Adipocyte (in vitro differentiated cells): ENCODE data around the gene PIGM.

Experiments used
- DNase-seq: peaks from one replicate; pipeline ENCODE4 v3.0.0-alpha.2; 2015; ENCODE audit warnings: low read depth
- H3K27me3 ChIP-seq: replicated peaks from 2 replicates; pipeline ENCODE4 v1.7.0; 2013; ENCODE audit warnings: mild to moderate bottlenecking, low read length, moderate library complexity; ENCODE audit not compliant: control insufficient read depth, insufficient read depth
- H3K36me3 ChIP-seq: 2 replicates; pipeline ENCODE4 v1.7.0; 2013; ENCODE audit warnings: low read length, mild to moderate bottlenecking, moderate library complexity; ENCODE audit not compliant: control insufficient read depth, insufficient read depth, severe bottlenecking
- H3K4me1 ChIP-seq: 2 replicates; pipeline ENCODE4 v1.7.0; 2013; ENCODE audit warnings: mild to moderate bottlenecking, low read length, moderate library complexity; ENCODE audit not compliant: control insufficient read depth, insufficient read depth
- H3K4me3 ChIP-seq: 2 replicates; pipeline ENCODE4 v1.7.0; 2013; ENCODE audit warnings: mild to moderate bottlenecking, low read length, moderate library complexity
- H3K9ac ChIP-seq: 2 replicates; pipeline ENCODE4 v1.7.0; 2013; ENCODE audit warnings: mild to moderate bottlenecking, low read length, moderate library complexity
- H3K9me3 ChIP-seq: 2 replicates; pipeline ENCODE4 v1.7.0; 2013; ENCODE audit warnings: mild to moderate bottlenecking, low read length, moderate library complexity; ENCODE audit not compliant: control insufficient read depth

The PIGM gene

DNA sequence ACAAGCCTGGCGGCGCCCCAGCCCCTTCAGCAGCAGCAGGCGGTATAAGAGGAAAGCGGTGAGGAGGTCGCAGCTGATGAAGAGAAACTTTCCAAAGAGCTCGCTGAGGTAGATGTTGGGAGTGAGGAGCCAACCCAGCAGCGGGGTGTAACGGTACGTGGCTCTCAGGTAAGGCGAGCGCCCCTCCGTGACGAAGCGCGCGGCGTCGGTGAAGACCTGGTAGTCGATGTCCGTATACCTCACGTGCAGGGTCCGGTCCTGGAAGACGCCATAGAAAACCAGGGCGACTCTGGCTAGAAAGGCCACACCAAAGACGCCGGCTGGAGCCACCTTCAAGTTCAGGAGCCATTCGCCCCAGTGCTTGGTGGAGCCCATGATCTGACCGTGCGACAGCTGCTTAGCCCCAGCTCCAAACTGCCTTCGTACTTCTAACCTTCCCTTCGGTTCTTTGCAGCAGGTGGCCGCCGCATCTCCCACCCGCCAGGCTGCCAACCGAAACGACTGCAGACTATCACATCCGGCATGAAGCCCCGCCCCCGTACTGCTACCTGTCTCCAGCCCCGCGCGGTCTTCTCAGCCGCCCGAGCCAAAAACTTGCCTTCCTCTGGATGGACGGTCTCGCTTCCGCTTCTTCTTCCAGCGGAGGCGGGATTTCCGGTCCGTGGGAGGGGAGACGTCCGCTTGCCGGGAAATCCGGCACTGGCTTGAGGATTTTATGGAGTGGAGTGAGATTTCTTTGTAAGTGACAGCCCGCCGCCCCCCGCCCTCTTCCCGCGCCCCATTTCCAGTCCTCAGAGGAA lies at the start of gene PIGM:
Gene PIGM (minus strand): TSS at position 626 of the 800 bp plus-strand sequence. CDS start 251 bp downstream, at position 375.
- H3K4me1 ChIP-seq, result peaks cover 14% of the 10 kb centered on the region
- H3K9ac ChIP-seq, result peak within 1 kb of the TSS; percentile 90
- H3K27me3 ChIP-seq, result no peaks in the 10 kb centered on the region
- peak; percentile 98 for DNase-seq
- no peaks in the 10 kb centered on the region for H3K9me3 ChIP-seq
- peak within 1 kb of the TSS; percentile 100 for H3K4me3 ChIP-seq
- no peaks in the 10 kb centered on the region for H3K36me3 ChIP-seq

DNA sequence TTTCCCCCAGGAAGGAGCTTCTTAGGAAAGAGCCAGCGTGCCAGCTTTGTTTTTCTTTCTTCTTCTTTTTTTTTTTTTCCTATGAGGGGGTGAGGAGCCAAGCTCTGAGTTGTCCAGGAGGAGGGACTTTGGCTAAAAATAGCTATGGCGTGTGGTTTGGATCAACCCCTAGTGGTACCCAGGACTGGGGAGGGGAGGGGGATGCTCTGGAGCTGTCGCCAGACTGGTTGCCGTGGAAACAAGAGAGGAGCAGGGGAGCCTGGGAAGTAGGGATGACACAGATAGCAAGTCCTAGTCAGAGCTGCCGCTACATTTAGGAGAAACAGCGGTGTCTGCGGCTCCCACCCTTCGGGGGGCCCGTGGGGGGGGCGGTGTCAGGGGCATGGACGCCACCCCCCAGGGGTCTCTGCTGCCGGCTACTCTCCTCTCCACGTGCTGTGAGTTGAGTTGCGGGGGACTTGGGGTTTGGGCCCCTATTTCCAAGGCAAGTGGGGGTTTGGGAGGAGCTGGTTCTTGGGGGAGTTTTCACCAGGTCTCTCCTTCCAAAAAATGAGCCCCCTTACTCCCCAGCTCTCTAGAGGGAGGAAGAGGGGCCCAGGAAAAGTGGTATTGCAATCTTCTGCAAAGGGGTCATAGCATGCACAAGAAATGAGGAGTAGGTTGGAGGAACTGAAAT lies 49.6 kb upstream of the PIGM start, which contains the start of gene KCNJ9:
Gene KCNJ9 (plus strand): TSS at position 278 of the 676 bp plus-strand sequence. CDS start 2,493 bp downstream, outside the sequence.
- no peaks in the 10 kb centered on the region for H3K9me3 ChIP-seq
- DNase-seq, result peak; percentile 34
- no peaks in the 10 kb centered on the region for H3K4me1 ChIP-seq
- H3K4me3 ChIP-seq, result no peak within 1 kb of the TSS
- H3K9ac ChIP-seq, result no peak within 1 kb of the TSS
- peaks cover 63% of the 10 kb centered on the region for H3K27me3 ChIP-seq
- H3K36me3 ChIP-seq, result no peaks in the 10 kb centered on the region

DNA sequence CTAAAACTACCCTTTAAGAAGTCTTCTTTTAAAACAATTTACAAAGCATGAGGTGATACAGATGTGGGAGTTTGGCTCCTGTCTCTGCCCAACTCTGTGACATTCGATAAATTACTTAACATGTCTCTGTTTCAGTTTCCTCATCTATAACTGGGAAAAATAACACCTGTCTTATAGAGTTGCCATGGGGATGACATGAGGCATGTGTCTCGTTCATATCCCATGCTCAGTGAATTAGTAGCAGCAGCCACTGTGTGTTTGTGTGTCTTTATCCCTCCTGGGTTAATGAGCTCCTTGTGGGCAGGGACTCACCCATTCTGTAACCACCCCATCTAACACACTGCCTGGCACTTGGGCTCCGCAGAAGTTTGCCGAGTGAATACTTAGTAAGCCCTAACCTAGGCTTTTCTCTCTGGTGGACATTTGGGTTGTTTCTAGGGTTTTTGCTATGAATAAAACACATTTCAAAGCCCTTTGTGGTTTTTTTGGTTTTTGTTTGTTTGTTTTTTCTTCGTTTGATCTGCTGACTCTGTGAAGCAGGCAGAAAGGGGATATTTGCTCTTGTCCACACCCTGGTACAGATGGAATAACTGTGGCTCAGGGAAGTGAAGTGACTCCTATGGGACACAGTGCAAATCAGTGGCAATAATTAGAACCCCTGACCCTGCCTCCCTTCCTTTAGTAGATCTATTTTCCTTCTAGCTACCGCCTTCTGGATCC lies 48.8 kb upstream of the PIGM start:
- Histone ChIP-seq H3K9me3 (no peaks in the 10 kb centered on the region), H3K4me1 (no peaks in the 10 kb centered on the region), H3K9ac (no peak overlapping the region), H3K36me3 (no peaks in the 10 kb centered on the region), H3K27me3 (peaks cover 66% of the 10 kb centered on the region), H3K4me3 (no peak overlapping the region)
- no peak for DNase-seq

DNA sequence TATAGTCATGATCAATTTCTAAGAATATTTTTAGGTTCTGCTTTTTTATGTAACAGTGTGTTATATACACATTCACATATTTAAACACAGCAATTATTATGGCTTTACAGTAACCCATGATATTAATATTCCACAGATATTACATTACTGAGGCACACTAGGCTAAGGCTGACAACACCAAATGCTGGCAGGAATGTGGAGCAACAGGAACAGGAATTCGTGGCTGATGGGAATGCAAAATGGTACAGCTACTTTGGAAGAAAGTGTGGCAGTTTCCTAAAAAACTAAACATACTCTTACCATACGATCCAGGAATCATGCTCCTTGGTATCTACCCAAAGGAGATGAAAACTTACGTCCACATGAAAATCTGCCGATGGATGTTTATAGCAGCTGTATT lies 47.7 kb upstream of the PIGM start:
- Histone ChIP-seq H3K9me3 (no peaks in the 10 kb centered on the region), H3K4me3 (no peak overlapping the region), H3K36me3 (no peaks in the 10 kb centered on the region), H3K27me3 (peaks cover 76% of the 10 kb centered on the region), H3K9ac (no peak overlapping the region), H3K4me1 (no peaks in the 10 kb centered on the region)
- no peak for DNase-seq

DNA sequence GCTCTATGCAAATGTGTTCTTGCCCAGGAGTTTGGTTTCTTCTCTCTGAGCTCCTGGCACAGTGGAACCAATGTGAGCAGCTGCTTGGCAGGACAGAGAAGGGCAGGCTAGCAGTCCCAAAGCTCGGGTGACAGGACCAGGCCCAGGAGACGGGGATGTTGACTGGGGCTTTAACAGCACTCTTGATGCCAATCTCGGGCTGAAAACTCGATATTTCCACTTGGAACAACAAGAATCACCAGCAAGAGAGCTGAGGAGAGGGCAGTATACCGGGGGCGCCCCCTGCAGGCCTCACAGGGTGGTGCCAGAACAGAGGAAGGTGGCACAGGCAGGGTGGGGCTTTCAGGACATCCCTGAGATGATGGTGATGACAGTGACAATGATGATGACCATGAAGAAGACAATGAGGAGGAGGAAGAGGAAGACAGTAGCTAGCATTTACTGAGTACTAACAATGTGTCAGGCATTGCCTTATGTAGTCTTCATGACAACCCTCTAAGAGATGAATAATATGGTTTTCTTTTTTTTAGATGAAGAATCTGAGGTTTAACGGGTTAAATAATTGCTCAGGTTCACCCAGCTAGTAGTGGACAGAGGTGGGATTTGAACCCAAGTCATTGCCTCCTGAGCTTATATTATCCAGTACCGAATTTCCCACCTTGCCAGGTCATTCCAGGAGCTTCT lies 46.9 kb upstream of the PIGM start:
- H3K36me3 ChIP-seq, result no peaks in the 10 kb centered on the region
- no peak overlapping the region for H3K9ac ChIP-seq
- H3K4me3 ChIP-seq, result no peak overlapping the region
- H3K27me3 ChIP-seq, result peaks cover 76% of the 10 kb centered on the region
- H3K9me3 ChIP-seq, result no peaks in the 10 kb centered on the region
- peak; percentile 34 for DNase-seq
- no peaks in the 10 kb centered on the region for H3K4me1 ChIP-seq

DNA sequence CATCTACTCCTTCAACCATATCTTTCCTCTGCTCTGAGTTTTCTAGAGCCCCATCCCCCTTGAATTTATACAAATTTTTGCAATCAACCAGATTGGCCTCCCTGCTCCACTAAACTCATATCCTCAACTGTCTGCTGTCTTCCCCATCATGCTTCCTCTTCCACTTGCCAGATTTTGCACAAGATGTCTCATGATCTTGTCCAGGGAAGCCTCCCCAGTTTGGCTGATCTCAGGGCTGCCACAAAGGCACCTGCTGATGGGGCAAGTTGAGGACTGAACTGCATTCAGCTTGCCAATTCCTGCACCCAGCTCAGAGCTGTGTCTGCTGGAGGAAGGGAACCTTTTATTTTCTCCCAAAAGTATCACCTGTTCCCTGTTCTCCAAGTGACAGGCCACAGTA lies 45.7 kb upstream of the PIGM start:
- Histone ChIP-seq H3K36me3 (no peaks in the 10 kb centered on the region), H3K4me1 (no peaks in the 10 kb centered on the region), H3K9me3 (no peaks in the 10 kb centered on the region), H3K4me3 (no peak overlapping the region), H3K9ac (no peak overlapping the region), H3K27me3 (peaks cover 65% of the 10 kb centered on the region)
- no peak for DNase-seq

DNA sequence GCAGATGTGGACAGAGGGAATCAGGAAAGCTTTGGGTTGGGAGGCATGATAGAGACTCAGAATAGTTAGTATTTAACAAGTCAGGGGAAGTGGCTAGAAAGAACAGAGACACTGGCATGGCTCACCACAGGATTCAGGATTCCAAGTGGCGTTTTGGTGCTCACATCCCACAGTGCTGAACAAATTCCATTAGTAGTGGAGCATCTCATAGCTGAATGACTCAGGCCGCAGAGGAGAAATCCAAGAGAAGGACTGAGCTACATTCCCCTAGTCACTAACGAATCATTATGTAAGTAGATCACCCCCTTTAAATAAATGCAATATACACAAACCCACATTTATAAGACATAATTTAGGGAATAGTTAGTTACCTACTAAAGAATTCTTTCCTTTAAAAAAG lies 44.5 kb upstream of the PIGM start:
- H3K27me3 ChIP-seq, result peaks cover 62% of the 10 kb centered on the region
- no peaks in the 10 kb centered on the region for H3K4me1 ChIP-seq
- H3K36me3 ChIP-seq, result no peaks in the 10 kb centered on the region
- H3K4me3 ChIP-seq, result no peak overlapping the region
- no peaks in the 10 kb centered on the region for H3K9me3 ChIP-seq
- peak; percentile 38 for DNase-seq
- no peak overlapping the region for H3K9ac ChIP-seq

DNA sequence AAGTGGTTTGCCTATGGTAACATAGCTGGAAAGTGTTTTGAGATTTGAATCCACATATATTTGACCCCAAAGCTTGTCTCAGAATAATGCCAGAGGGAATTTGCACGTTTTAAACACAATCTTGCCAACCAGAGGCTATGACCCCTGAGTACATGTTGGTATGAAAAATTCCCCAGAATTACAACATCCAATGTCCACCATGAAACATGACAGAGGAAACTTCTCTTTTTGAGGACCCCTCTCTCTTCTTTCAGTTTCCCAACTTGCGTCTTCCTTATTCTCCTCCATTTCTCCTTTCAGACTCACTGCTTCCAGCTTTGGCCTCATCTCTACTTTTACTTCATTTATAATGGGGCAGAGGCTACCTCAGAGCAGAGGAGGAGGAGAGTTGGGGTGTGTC lies 44.0 kb upstream of the PIGM start:
- DNase-seq, result no peak
- H3K9me3 ChIP-seq, result no peaks in the 10 kb centered on the region
- H3K36me3 ChIP-seq, result no peaks in the 10 kb centered on the region
- H3K4me3 ChIP-seq, result no peak overlapping the region
- H3K27me3 ChIP-seq, result peaks cover 64% of the 10 kb centered on the region
- H3K9ac ChIP-seq, result no peak overlapping the region
- H3K4me1 ChIP-seq, result peaks cover under 1% of the 10 kb centered on the region

DNA sequence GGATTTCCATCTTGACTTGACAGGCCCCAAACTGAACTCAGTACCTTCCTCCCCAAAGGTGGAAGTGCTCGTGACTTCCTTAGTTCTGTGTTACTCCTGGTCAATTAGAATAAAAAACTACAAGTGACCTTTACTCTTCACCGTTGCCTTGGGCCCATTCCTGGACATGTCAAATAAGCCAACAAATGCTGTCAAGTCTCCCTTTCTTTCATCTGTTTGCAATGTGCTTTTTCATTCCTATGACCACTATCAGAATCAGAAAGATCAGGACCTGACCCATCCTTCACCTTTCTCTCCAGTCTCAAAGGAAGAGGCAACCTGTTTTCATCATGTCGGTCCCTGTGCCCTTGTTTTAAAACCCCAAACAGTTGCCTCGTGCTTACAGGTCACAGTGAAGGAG lies 43.1 kb upstream of the PIGM start:
- Histone ChIP-seq H3K9me3 (no peaks in the 10 kb centered on the region), H3K4me1 (peaks cover 4% of the 10 kb centered on the region), H3K9ac (no peak overlapping the region), H3K36me3 (no peaks in the 10 kb centered on the region), H3K27me3 (peaks cover 56% of the 10 kb centered on the region), H3K4me3 (no peak overlapping the region)
- no peak for DNase-seq

DNA sequence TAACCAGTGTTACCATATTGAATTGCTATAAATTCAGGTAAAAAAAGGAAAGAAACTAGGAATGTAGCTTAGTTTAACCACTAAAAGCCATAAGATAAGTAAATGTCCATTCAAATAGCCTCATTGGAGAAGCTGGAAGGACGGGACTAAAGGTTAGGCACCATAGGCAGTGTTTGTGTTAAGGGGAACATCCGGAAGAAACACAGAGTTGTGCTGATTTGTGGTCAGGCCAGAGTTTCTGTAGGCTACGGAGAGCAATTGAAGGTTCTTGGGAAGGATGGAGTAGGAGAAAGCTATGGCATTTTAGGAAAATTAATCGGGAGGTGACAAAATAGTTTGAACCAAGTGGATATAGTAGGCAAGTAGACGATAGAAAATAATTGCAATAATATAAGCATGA lies 39.5 kb upstream of the PIGM start:
- Histone ChIP-seq H3K9ac (no peak overlapping the region), H3K27me3 (peaks cover 46% of the 10 kb centered on the region), H3K4me3 (no peak overlapping the region), H3K36me3 (no peaks in the 10 kb centered on the region), H3K9me3 (no peaks in the 10 kb centered on the region), H3K4me1 (peaks cover 4% of the 10 kb centered on the region)
- DNase-seq, result no peak
